Astrocyte (in vitro differentiated cells and primary cell): Measurements from ENCODE around the gene RHCG. TPM values are rescaled to one million over a fixed set of nuclear protein-coding genes. Genes with fewer than 3 reads are reported as not detected.

Experiments used
- DNase-seq: peaks from one replicate; pipeline ENCODE4 v3.0.0-alpha.2; 2010; ENCODE audit warnings: low read depth
- FAIRE-seq: peaks from 2 replicates; lab custom pipeline; 2011; peaks lifted over from hg19 to GRCh38; lab: Jason Lieb, UNC
- H2AFZ ChIP-seq: 2 replicates; pipeline ENCODE4 v1.6.0; 2012; ENCODE audit warnings: low read depth, low read length, inconsistent platforms
- H3K27ac ChIP-seq: 2 replicates; pipeline ENCODE4 v1.5.1; 2011; ENCODE audit warnings: low read depth, low read length, inconsistent platforms
- H3K27me3 ChIP-seq: 2 replicates; pipeline ENCODE4 v1.6.0; 2011; ENCODE audit warnings: low read length, inconsistent platforms; ENCODE audit not compliant: insufficient read depth
- H3K36me3 ChIP-seq: 2 replicates; pipeline ENCODE4 v1.5.1; 2011; ENCODE audit warnings: low read length, inconsistent platforms; ENCODE audit not compliant: insufficient read depth
- H3K4me1 ChIP-seq: 2 replicates; pipeline ENCODE4 v1.5.1; 2011; ENCODE audit warnings: low read length, inconsistent platforms; ENCODE audit not compliant: insufficient read depth
- H3K4me2 ChIP-seq: 2 replicates; pipeline ENCODE4 v1.6.0; 2012; ENCODE audit warnings: low read length, inconsistent platforms
- H3K4me3 ChIP-seq: 2 replicates; pipeline ENCODE4 v1.5.1; 2011; ENCODE audit warnings: low read depth, mild to moderate bottlenecking, low read length, inconsistent platforms; ENCODE audit not compliant: insufficient read depth
- H3K79me2 ChIP-seq: 2 replicates; pipeline ENCODE4 v1.6.0; 2012; ENCODE audit warnings: mild to moderate bottlenecking, low read length, inconsistent platforms; ENCODE audit not compliant: insufficient read depth
- H3K9ac ChIP-seq: 2 replicates; pipeline ENCODE4 v1.6.0; 2012; ENCODE audit warnings: mild to moderate bottlenecking, low read length, inconsistent platforms
- H3K9me3 ChIP-seq: 2 replicates; pipeline ENCODE4 v1.5.1; 2012; ENCODE audit warnings: low read depth, mild to moderate bottlenecking, low read length, inconsistent platforms; ENCODE audit not compliant: insufficient read depth
- H4K20me1 ChIP-seq: 2 replicates; pipeline ENCODE4 v1.6.0; 2012; ENCODE audit warnings: low read length, inconsistent platforms; ENCODE audit not compliant: insufficient read depth
- H3K27ac Mint-ChIP-seq: one replicate; pipeline ENCODE4 v1.8.0; 2021; ENCODE audit warnings: mild to moderate bottlenecking, mixed read lengths; ENCODE audit not compliant: unreplicated experiment
- H3K27me3 Mint-ChIP-seq: one replicate; pipeline ENCODE4 v1.8.0; 2021; ENCODE audit warnings: low read depth, mixed read lengths; ENCODE audit not compliant: unreplicated experiment
- H3K36me3 Mint-ChIP-seq: one replicate; pipeline ENCODE4 v1.8.0; 2021; ENCODE audit warnings: low read depth, mixed read lengths; ENCODE audit not compliant: unreplicated experiment
- H3K4me1 Mint-ChIP-seq: one replicate; pipeline ENCODE4 v1.8.0; 2021; ENCODE audit warnings: low read depth, mixed read lengths; ENCODE audit not compliant: unreplicated experiment
- H3K4me3 Mint-ChIP-seq: one replicate; pipeline ENCODE4 v1.8.0; 2021; ENCODE audit warnings: mild to moderate bottlenecking, moderate library complexity, mixed read lengths; ENCODE audit not compliant: unreplicated experiment
- H3K9me3 Mint-ChIP-seq: one replicate; pipeline ENCODE4 v1.8.0; 2021; ENCODE audit warnings: mild to moderate bottlenecking, mixed read lengths; ENCODE audit not compliant: unreplicated experiment
- EZH2 ChIP-seq: IDR thresholded peaks from 2 replicates; pipeline ENCODE4 v1.6.1; 2012; ENCODE audit warnings: mild to moderate bottlenecking, low read length, inconsistent platforms; ENCODE audit not compliant: insufficient read depth
- total RNA-seq: library from RNA; stranded (reverse); gene quantifications from 2 replicates; pipeline ENCODE4 v1.2.1, GENCODE V29; 2021
- TF ChIP-seq, protein P1 (sequence below): IDR thresholded peaks from 2 replicates; pipeline ENCODE4 v1.5.1; 2011; ENCODE audit warnings: low read depth, mild to moderate bottlenecking, inconsistent platforms, low read length, moderate library complexity; ENCODE audit not compliant: insufficient read depth

RHCG gene
- total RNA-seq, 1 donor from 2014 or later, result 0.18 TPM

DNA sequence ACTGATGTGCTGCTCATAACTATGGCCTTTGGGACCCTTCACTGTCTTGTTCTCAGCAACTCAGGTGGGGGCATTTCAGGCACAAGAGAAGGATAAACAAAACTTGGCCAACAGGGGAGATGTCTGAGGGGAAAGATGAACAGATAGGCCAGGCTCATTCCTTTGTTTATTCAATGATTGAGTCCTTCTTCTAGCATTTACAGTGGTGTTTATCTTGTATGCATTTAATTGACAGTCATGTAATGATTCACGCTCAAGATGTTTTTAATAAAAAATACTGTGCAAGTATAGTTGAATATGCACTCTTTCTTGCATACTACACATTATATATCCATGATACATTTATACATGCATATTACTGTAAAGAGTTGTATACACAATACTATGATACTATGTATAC is 44.5 kb downstream of the RHCG start:
- no peak overlapping the region for H3K4me3 ChIP-seq
- Mint-ChIP-seq H3K27ac (no peak overlapping the region), H3K4me3 (no peak overlapping the region), H3K9me3 (peaks cover under 1% of the 10 kb centered on the region), H3K27me3 (peaks cover 48% of the 10 kb centered on the region), H3K36me3 (no peaks in the 10 kb centered on the region), H3K4me1 (peaks cover 7% of the 10 kb centered on the region)
- TF ChIP-seq, protein P1, sequence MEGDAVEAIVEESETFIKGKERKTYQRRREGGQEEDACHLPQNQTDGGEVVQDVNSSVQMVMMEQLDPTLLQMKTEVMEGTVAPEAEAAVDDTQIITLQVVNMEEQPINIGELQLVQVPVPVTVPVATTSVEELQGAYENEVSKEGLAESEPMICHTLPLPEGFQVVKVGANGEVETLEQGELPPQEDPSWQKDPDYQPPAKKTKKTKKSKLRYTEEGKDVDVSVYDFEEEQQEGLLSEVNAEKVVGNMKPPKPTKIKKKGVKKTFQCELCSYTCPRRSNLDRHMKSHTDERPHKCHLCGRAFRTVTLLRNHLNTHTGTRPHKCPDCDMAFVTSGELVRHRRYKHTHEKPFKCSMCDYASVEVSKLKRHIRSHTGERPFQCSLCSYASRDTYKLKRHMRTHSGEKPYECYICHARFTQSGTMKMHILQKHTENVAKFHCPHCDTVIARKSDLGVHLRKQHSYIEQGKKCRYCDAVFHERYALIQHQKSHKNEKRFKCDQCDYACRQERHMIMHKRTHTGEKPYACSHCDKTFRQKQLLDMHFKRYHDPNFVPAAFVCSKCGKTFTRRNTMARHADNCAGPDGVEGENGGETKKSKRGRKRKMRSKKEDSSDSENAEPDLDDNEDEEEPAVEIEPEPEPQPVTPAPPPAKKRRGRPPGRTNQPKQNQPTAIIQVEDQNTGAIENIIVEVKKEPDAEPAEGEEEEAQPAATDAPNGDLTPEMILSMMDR, result no peak
- H4K20me1 ChIP-seq, result no peaks in the 10 kb centered on the region
- no peak overlapping the region for H3K9ac ChIP-seq
- no peaks in the 10 kb centered on the region for H3K36me3 ChIP-seq
- H3K4me1 ChIP-seq, result peaks cover 6% of the 10 kb centered on the region
- no peak overlapping the region for H2AFZ ChIP-seq
- FAIRE-seq (no peak), DNase-seq (no peak)
- H3K27ac ChIP-seq, result no peak overlapping the region
- H3K27me3 ChIP-seq, result peaks cover 30% of the 10 kb centered on the region
- no peaks in the 10 kb centered on the region for H3K79me2 ChIP-seq
- no peak overlapping the region for H3K4me2 ChIP-seq
- no peaks in the 10 kb centered on the region for H3K9me3 ChIP-seq

DNA sequence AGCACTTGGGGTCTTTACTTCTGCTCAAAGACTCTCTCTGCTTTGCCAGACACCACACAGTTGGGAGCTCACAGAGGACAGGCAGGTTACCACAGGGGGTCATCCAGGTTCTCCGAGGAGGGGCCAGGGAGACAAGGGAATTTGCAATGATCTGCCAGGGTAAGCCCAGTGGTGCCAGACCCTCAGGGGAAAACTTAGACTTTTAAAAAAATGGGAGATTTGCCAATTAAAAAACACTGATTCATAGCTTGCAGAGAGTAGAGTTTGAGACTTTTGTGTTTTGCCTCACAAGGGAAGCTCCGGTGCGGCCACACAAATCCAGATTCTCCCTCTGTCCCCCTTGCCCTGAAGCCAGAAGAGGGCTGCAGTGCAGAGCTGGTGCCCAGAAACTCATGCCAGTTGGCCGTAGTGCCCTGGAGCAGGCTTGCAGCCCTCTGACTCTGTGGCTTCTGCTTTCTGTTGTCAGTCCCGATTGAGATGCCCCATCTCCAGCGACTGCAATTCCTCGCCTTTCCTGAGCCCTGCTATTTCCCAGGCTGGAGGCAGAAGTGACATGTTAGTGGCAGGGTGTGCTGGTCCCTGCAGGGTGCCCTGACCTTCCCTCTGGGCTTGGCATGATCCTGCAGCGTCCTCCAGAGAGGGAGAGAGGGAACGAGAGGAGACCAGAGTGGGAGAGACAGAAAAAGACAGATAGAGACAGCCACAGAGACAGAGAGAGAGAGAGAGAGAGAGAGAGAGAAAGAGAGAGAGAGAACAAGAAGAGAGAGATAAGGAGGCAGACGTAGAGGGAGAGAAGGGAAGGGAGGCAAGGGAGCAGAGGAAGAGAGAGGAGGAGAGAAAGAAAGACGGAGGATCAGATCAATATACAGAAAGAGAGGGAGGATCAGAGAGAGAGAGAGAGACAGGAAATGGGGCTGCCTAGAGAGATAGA is 46.0 kb downstream of the RHCG start:
- Histone ChIP-seq H3K27ac (no peak overlapping the region), H3K4me1 (peaks cover 6% of the 10 kb centered on the region), H3K9ac (no peak overlapping the region), H3K79me2 (no peaks in the 10 kb centered on the region), H2AFZ (no peak overlapping the region), H4K20me1 (no peaks in the 10 kb centered on the region), H3K27me3 (peaks cover 33% of the 10 kb centered on the region), H3K4me2 (no peak overlapping the region), H3K9me3 (no peaks in the 10 kb centered on the region), H3K4me3 (no peak overlapping the region), H3K36me3 (no peaks in the 10 kb centered on the region)
- Mint-ChIP-seq H3K27me3 (peaks cover 53% of the 10 kb centered on the region), H3K4me1 (peaks cover 7% of the 10 kb centered on the region), H3K4me3 (no peak overlapping the region), H3K27ac (no peak overlapping the region), H3K9me3 (no peaks in the 10 kb centered on the region), H3K36me3 (no peaks in the 10 kb centered on the region)
- peak; percentile 0 for TF ChIP-seq EZH2
- TF ChIP-seq, protein P1, result no peak
- no peak for FAIRE-seq
- DNase-seq, result no peak

DNA sequence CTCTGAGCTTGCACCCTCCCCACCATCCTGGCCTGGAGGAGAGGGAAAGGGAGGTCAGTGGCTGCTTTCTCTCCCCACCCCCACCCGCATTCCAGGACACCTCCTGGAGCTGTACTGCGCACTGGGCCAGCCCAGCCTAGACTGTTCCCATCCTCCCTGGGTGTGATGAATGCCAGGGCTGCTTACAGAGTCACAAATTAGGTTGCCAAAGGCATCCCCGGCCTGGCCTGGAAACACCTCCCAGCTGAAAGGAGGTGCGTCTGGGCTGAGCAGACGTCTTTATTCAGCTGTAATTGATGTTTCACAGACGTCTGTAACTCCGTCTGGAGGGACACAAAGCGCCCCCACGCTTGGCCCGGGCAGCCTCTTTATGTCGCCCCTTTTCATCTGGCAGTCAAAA is 47.6 kb downstream of the RHCG start:
- Histone ChIP-seq H3K9ac (no peak overlapping the region), H3K4me2 (no peak overlapping the region), H2AFZ (no peak overlapping the region), H4K20me1 (no peaks in the 10 kb centered on the region), H3K9me3 (no peaks in the 10 kb centered on the region), H3K27ac (no peak overlapping the region), H3K79me2 (no peaks in the 10 kb centered on the region), H3K27me3 (peaks cover 36% of the 10 kb centered on the region), H3K4me3 (no peak overlapping the region), H3K36me3 (no peaks in the 10 kb centered on the region), H3K4me1 (peaks cover 6% of the 10 kb centered on the region)
- Mint-ChIP-seq H3K27me3 (peaks cover 46% of the 10 kb centered on the region), H3K27ac (no peak overlapping the region), H3K4me3 (no peak overlapping the region), H3K9me3 (no peaks in the 10 kb centered on the region), H3K4me1 (peaks cover 7% of the 10 kb centered on the region), H3K36me3 (no peaks in the 10 kb centered on the region)
- no peak for FAIRE-seq
- TF ChIP-seq, protein P1, result no peak
- no peak for TF ChIP-seq EZH2
- DNase-seq, result no peak
